GM18909 (cell line): ENCODE data around the gene ABTB2.

Experiments
- ATAC-seq: cut with Tn5 transposase; IDR thresholded peaks from one replicate; pipeline ENCODE4 v1.9.1; 2021; ENCODE audit warnings: mild to moderate bottlenecking; ENCODE audit not compliant: unreplicated experiment, poor library complexity

ABTB2 gene

DNA sequence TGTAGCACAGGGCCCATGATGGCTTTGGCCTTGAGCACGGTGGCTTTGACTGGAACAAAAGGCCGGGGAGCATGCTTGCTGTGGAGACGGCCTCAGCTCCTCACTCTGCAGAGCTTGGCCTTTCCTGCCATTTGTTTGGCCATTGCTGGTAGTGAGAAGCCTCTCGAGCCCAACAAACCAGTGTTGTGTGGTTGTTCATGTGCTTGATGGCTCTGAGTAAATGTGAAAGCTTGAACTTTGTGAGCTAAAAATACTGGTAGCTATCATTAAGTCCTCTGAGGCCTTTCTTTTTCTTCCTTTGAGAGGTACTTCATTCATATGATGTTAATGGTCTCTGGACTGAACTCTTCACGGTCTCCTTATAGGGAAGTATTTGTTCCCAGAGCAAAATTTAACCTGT, 212.7 kb downstream of the ABTB2 start:
- no peak for ATAC-seq

DNA sequence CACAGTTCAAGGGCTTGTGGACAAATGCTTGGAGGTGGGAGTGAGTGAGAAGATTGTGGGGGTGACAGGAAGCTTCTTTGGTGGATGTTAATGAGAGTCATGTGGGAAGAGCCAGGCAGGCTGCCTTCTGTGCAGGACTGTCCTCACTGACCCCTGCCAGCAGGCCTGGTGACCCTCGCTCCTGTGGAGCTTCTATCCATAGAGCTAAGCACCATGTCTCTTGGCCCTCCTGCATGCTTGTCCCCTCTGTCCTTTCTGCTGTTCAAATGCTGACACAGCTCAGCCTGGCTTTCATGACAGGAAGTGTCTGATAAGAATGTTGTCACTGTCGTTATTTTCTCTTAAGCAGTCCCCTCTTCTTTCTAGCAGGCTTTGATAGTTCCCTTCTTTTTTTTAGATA, 214.8 kb downstream of the ABTB2 start:
- no peak for ATAC-seq

GRCh38 chr11:34140149-34140548, 217.7 kb downstream of the ABTB2 start:
- no peak for ATAC-seq

- no peak for ATAC-seq
Measured at GRCh38 chr11:34139346-34139745, 218.5 kb downstream of the ABTB2 start.

DNA sequence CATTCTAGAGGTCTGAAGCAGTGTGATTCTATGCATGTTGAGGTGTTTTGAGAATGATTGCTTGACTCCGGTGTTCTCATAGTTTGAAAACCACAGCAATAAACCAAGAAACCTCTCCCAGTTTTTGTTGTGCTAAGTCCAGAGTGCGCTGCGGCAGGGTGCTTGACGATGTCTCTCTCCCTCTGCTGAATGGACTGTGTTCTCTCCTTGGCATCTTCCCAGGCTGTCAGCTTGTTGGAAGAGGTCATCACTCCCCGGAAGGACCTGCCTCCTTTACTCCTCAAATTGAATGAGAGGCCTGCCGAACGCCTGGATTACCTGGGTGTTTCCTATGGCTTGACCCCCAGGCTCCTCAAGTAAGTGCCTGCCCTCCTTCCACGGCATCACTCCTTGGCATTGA, 221.4 kb downstream of the ABTB2 start:
- no peak for ATAC-seq

DNA sequence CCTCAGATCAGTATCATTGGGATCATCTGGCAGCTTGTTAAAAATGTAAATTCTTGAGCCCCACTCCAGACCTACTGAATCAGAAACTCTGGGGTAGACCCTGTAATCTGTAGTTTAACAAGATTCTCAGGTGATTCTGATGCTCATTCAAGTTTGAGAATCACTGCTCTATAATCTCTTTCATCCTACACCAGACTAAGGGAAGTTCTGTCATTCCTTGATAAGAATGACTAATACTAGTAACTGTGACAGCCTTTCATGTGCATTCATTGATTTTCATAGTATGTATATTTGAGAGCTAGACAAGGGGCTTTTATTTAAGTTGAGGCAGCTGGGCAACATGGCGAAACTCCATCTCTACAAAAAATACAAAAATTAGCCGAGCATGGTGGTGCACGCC, 222.4 kb downstream of the ABTB2 start:
- ATAC-seq = no peak

DNA sequence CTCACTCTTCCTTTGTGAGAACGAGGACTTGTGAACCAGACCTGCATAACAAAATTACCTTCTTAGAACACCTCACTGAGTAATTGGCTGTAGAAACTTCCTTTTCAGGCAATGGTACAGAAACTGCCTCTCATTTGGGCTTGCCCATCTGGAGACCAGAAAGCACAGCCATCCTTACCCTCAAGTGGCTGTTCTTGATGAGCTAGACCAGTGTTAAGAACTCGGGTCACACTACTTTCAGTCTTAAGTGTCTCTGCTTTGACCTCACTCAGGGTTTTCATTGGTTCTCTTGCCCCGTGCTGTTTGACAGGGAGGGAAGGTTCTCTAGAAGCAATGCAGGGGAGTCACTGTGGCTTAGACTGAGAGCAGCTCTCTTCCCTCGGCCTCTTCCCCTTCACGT, 223.0 kb downstream of the ABTB2 start:
- no peak for ATAC-seq

DNA sequence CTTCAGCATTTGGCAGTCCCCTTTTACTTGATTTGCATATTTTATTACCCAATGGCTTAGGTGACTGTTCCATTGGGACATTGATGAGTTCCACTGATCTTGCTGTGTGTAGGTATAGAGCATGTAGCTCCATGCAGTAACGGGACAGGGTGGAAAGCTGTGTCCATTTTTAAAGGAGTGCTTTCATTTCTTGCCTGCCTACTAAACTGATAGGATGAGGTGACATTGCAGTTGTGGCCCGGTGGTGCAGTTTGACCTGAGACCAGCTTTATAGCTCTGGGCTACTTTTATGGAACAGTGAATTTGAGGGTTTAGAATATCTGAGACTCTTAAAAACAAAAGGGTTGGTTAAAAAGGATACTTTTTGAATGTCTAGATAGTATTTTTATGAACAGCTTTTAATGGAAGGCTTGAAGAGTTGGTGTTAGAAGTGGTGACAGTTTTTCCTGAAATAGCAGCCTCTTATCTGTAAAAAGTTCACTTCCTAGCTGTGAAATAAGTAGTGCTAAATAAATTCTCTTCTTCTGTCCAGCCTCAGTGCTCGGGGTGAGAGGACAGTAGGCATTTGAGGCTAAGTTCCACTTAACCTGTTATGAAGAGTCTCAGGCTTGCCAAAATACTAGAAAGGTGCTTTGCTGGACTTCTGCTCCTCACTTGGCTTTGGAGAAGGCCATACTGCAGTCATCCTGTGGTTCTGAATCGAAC, 225.4 kb downstream of the ABTB2 start:
- ATAC-seq = no peak

DNA sequence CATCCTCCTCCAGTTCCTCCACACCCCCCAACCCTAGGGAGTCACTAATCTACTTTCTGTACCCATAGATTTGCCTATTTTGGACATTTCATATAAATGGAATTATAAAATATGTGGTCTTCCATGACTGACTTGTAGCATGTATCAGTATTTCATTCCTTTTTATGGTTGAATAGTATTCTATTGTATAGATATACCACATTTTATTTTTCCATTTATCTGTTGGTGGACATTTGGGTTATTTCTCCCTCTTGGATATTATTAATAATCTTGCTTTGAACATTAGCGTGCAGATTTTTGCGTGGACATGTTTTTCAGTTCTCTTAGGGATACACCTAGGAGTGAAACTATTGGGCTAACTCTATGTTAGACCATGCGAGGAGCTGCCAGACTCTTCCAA, 229.0 kb downstream of the ABTB2 start:
- ATAC-seq = no peak

DNA sequence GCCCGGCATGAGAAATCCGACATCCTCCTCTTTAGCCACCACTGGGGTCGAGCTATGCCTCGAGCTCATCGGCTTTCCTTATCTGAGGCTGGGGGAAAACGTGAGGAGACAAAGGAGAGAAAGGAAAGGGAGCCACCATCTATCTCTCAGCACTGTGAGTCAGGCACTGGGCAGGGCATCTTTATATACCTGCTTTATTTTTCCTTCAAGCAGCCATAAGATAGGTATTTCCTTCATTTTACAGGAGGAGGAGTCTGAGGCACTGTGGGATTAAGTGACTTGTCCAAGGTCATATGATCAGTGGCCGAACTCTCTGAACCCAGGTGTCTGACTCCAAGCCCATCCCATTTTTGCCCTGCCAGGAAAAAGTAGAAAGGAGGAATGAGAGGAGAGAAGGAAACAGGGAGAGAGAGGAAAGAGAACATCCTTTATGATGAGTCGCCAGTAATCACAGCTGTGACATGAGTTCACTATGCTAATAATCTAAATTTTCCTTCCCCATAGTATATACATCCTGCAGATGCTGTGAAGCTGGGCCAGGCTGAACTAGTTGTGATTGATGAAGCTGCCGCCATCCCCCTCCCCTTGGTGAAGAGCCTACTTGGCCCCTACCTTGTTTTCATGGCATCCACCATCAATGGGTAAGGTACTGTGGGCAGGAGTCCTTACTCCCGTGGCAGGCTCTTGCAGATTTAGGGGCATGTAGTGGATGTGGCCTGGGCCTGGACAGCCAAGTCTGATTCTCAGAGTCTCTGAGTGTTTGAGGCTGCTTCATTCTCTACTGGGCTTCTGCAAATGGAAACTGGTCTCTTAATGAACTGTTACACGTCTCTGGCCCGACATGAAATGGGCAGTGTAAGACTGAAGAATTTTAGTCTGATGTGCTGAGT, 230.6 kb downstream of the ABTB2 start:
- ATAC-seq = no peak

DNA sequence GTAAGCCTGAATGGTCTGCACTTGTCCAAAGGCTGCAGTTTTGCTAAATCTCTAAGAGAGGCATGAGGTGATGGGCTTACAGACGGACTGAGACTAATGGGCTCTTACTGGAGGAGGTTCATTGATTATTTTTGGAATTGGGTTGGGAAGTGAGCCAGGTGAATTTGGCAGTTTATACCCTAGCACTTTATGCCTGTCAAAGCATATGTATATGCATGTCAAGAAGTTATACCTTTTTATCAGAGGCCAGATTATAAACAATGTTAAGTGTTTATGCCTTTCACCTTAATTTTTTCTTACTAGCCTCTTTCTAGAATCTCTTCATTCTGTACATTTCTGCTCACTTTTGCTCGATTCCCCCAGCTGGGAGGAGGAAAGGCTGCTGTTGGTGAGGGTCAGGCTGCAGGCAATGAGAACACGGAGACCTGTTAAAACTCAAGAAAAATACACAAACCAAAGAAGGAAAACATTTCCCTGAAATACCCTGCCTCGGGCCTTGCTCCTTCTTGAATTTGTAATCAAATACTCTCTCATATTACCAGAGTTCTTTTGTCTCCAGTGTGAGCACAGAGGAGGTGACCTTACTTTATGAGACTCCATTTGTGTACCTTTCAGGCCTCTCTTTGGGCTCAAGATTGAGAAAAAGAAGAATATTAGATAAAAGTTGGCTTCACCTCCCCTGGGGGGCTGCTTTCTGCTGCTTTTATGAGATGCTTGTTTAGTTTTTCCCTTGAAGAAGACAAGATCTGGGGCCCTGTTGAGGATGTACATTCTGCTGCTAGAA, 232.7 kb downstream of the ABTB2 start:
- no peak for ATAC-seq

DNA sequence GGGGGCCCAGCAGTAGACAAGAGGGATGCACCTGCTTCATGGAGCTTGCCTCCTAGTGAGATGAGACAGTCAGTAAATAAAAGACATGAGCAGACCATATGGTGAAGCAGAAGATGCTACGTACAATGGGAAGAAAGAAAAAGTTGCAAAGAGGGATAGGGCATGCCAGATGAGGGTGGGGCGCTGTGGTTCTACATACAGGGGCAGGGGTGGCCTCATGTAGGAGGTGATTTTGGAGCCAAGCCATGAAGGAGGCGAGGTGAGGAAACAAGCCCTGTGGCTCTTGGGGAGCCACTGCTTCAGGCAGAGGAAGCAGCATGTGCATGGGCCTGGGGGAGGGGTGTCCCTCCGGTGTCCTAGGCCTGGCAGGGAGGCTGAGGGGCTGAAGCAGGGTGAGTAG, 237.2 kb downstream of the ABTB2 start:
- no peak for ATAC-seq

DNA sequence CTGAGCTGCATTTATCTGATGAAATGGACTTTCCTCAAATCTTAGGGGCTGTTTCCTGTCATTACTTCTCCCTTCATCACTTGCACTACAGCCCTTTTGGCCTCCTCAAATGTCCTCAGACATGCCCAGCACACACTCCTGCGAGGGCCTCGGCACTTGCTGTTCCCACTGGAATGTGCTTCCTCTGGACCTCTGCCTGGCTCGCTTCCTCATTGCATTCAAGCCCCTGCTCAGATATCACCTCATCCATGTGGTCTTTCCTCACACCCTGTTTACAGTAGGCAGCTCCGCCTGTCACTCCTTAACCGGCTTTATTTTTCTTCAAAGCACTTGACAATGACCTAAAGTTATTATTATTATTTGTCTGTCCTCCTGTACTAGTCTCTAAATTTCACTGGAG, 243.3 kb downstream of the ABTB2 start:
- ATAC-seq = no peak

- ATAC-seq = no peak
Measured at GRCh38 chr11:34114014-34114413, 243.8 kb downstream of the ABTB2 start.

- ATAC-seq = no peak
Measured at GRCh38 chr11:34111722-34112270, 246.0 kb downstream of the ABTB2 start.

GRCh38 chr11:34105957-34106504, 251.8 kb downstream of the ABTB2 start:
- no peak for ATAC-seq

- peak; percentile 92 for ATAC-seq
Measured at GRCh38 chr11:34105079-34105956, 252.5 kb downstream of the ABTB2 start, which contains the start of gene NAT10. NAT10 (plus strand) TSS chr11:34105629; CDS start chr11:34108226, 2,597 bp downstream.

GRCh38 chr11:34104680-34105078, 253.1 kb downstream of the ABTB2 start:
- ATAC-seq = no peak
